Activated naive CD4-positive, alpha-beta T cell treated with anti-CD3 and anti-CD28 coated beads, Interleukin-2, amount 50 U/mL, for 24 hours (primary cell): Measurements from ENCODE around the gene GTF3C6.
"Not testable (repeated sequence)": the region's sequence is repeated elsewhere in the genome, so short reads cannot be mapped to it uniquely, and the experiment has no call there.

Experiments
- H3K27ac Mint-ChIP-seq: one replicate; pipeline ENCODE4 v1.8.0; 2021; ENCODE audit warnings: mild to moderate bottlenecking, mixed read lengths
- H3K27me3 Mint-ChIP-seq: one replicate; pipeline ENCODE4 v1.8.0; 2021; ENCODE audit warnings: mixed read lengths
- H3K36me3 Mint-ChIP-seq: one replicate; pipeline ENCODE4 v1.8.0; 2021; ENCODE audit warnings: mixed read lengths
- H3K4me1 Mint-ChIP-seq: one replicate; pipeline ENCODE4 v1.8.0; 2021; ENCODE audit warnings: mixed read lengths
- H3K4me3 Mint-ChIP-seq: one replicate; pipeline ENCODE4 v1.8.0; 2021; ENCODE audit warnings: mild to moderate bottlenecking, mixed read lengths
- H3K9me3 Mint-ChIP-seq: one replicate; pipeline ENCODE4 v1.8.0; 2021; ENCODE audit warnings: mixed read lengths

GTF3C6 gene

GRCh38 chr6:111012520-111012919, 54.0 kb downstream of the GTF3C6 start:
- peaks cover 15% of the 10 kb centered on the region for H3K36me3 Mint-ChIP-seq
- not testable (repeated sequence) for H3K4me1 Mint-ChIP-seq, H3K9me3 Mint-ChIP-seq, H3K27ac Mint-ChIP-seq, H3K27me3 Mint-ChIP-seq, H3K4me3 Mint-ChIP-seq

GRCh38 chr6:111013144-111013915, 54.8 kb downstream of the GTF3C6 start:
- Mint-ChIP-seq H3K9me3 (no peaks in the 10 kb centered on the region), H3K27ac (no peak overlapping the region)

DNA sequence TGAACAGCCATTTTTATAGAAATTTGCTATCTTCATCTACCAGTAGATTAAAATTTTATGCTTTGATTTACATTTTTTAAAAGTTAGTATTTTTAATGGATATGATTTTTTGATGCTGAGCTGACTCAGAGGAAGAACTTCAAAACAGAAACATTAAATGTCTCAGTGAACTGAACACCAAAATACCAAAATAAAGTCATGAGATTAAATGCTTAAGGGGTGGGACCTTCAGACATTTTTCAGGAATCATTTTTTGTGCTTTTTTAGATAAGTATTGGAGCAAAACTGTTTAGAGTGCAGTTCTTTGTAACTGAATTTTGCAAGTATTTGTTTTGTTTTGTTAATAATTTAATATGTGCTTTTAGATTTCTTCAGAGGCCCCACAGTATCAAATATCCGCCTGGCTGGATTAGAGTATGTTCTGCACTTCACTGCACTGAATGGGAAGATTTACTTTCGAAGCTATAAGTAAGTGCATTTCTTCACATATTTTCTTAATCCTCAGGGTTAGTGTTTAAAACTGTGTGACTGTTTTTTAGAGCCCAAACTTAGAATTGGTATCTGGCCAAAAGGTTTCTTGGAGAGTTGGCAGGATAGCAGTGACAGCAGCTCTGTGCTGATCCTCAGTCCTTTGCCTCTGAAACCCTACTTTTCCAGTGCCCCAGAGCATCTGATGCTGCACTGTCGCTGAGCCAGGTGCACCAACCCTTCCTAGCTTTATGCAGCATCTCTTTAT, 57.1 kb downstream of the GTF3C6 start:
- Mint-ChIP-seq H3K27ac (no peak overlapping the region), H3K4me1 (peaks cover 9% of the 10 kb centered on the region), H3K27me3 (no peaks in the 10 kb centered on the region), H3K9me3 (no peaks in the 10 kb centered on the region), H3K4me3 (no peak overlapping the region), H3K36me3 (peaks cover 17% of the 10 kb centered on the region)

More at GRCh38 chr6:111013144-111013915, 54.8 kb downstream of the GTF3C6 start:
- H3K27me3 Mint-ChIP-seq: no peaks in the 10 kb centered on the region
- H3K36me3 Mint-ChIP-seq: peaks cover 16% of the 10 kb centered on the region
- peaks cover 9% of the 10 kb centered on the region for H3K4me1 Mint-ChIP-seq
- no peak overlapping the region for H3K4me3 Mint-ChIP-seq

- H3K4me3 Mint-ChIP-seq, H3K27me3 Mint-ChIP-seq, H3K4me1 Mint-ChIP-seq, H3K27ac Mint-ChIP-seq, H3K9me3 Mint-ChIP-seq: not testable (repeated sequence)
- H3K36me3 Mint-ChIP-seq: peaks cover 15% of the 10 kb centered on the region
Measured at GRCh38 chr6:111017241-111017640, 58.7 kb downstream of the GTF3C6 start.
